ENCODE data around the gene EFHC1. TPM values are rescaled to one million over a fixed set of nuclear protein-coding genes. Genes with fewer than 3 reads are reported as not detected.

Gene EFHC1
- total RNA-seq, 3 donors from 2014 or later: 26.2 to 55.8 (median 36.7) TPM

- Histone ChIP-seq H3K4me1 (peaks cover 0 to 7% of the 10 kb centered on the region in 2 donors), H3K27me3 (no peaks in the 10 kb centered on the region), H3K36me3 (no peaks in the 10 kb centered on the region), H3K4me3 (no peak overlapping the region), H3K27ac (peak overlapping the region in 1 of 2 donors; percentile 51), H3K9me3 (no peaks in the 10 kb centered on the region)
- intact Hi-C loops (cut with DNase I; ENCODE audit: low total_unique reads): no loop called here
- no peak for TF ChIP-seq CTCF (IDR thresholded peaks at IDR 0.05)
- no peak for TF ChIP-seq POLR2AphosphoS5 (IDR thresholded peaks at IDR 0.05)
- TF ChIP-seq POLR2A (IDR thresholded peaks at IDR 0.05): no peak
- no peak for DNase-seq (ENCODE audit: low spot score in 2 of 2)
Observed at GRCh38 chr6:52557389-52558265, 137.5 kb downstream of the EFHC1 start.

DNA sequence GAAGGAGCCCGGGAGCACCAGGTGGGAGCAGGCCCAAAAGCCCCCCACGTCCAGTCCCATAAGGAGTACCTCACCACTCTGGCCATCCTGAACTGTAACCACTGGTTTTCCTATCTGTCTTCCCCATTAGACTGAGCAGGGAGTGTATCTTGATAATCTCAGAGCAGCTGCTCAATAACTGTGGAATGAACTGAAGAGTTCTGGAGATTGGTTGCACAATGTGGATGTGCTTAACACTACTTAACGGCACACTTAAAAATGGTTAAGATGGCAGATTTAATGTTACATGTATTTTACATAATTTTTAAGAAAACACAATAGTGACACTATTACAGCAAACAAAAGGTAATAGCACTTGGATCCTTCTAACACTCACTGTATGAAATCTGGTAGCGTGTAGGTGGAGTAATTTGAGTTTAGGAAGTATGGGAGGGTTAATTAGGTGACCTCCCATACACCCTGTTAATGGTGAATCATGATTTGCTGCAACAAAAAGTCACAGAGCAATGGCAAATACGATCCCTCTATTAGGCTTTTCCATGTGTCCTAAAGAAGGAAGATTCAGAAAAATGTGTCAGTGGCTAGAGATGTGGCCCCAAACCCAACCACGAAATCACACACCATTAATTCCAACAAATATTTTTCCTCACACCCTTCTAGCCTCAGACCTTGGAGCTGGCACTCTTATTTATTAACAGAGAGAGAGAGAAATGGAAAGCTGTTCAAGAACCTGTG is 138.3 kb downstream of the EFHC1 start:
- TF ChIP-seq CTCF (IDR thresholded peaks at IDR 0.05): no peak
- TF ChIP-seq POLR2A (IDR thresholded peaks at IDR 0.05): no peak
- no peak for TF ChIP-seq POLR2AphosphoS5 (IDR thresholded peaks at IDR 0.05)
- Histone ChIP-seq H3K9me3 (no peaks in the 10 kb centered on the region), H3K27me3 (no peaks in the 10 kb centered on the region), H3K4me1 (no peaks in the 10 kb centered on the region), H3K27ac (peak overlapping the region; percentile 11 to 51), H3K4me3 (no peak overlapping the region), H3K36me3 (no peaks in the 10 kb centered on the region)
- intact Hi-C loops (cut with DNase I; ENCODE audit: low total_unique reads): no loop called here
- no peak for DNase-seq (ENCODE audit: low spot score in 2 of 2)

DNA sequence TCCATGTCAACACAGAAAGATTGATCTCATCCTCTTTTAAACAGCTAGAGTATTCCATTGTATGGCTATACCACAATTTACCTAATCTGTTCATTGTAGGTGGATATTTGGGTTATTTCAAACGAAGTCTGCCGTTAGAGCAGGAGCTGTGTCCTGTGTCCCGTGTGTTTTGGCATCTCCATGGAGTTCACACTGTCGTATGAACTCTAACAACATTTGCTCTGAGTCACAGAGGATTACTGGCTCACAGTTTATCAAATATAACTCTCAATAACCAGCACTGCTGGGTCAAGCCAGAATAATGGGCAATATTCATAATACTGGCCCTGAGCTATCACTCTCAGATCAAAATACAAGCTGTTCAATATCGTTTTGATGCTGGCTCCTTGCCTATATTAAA is 140.3 kb downstream of the EFHC1 start:
- intact Hi-C loops (cut with DNase I; ENCODE audit: low total_unique reads): no loop called here
- no peak for TF ChIP-seq POLR2AphosphoS5 (IDR thresholded peaks at IDR 0.05)
- TF ChIP-seq CTCF (IDR thresholded peaks at IDR 0.05): no peak
- no peak for TF ChIP-seq POLR2A (IDR thresholded peaks at IDR 0.05)
- Histone ChIP-seq H3K27me3 (no peaks in the 10 kb centered on the region), H3K4me3 (no peak overlapping the region), H3K36me3 (no peaks in the 10 kb centered on the region), H3K4me1 (no peaks in the 10 kb centered on the region), H3K9me3 (no peaks in the 10 kb centered on the region), H3K27ac (no peak overlapping the region)
- DNase-seq (ENCODE audit: low spot score in 2 of 2): no peak

GRCh38 chr6:52562911-52563310 is 142.8 kb downstream of the EFHC1 start:
- intact Hi-C loops (cut with DNase I; ENCODE audit: low total_unique reads): no loop called here
- Histone ChIP-seq H3K27ac (no peak overlapping the region), H3K4me1 (peaks cover 0 to 3% of the 10 kb centered on the region in 2 donors), H3K9me3 (no peaks in the 10 kb centered on the region), H3K36me3 (no peaks in the 10 kb centered on the region), H3K27me3 (no peaks in the 10 kb centered on the region), H3K4me3 (no peak overlapping the region)
- TF ChIP-seq POLR2AphosphoS5 (IDR thresholded peaks at IDR 0.05): no peak
- TF ChIP-seq CTCF (IDR thresholded peaks at IDR 0.05): no peak
- TF ChIP-seq POLR2A (IDR thresholded peaks at IDR 0.05): no peak
- no peak for DNase-seq (ENCODE audit: low spot score in 2 of 2)

- Histone ChIP-seq H3K9me3 (no peaks in the 10 kb centered on the region), H3K27me3 (no peaks in the 10 kb centered on the region), H3K4me3 (no peak overlapping the region), H3K36me3 (no peaks in the 10 kb centered on the region), H3K4me1 (peaks cover 0 to 5% of the 10 kb centered on the region in 2 donors), H3K27ac (no peak overlapping the region)
- intact Hi-C loops (cut with DNase I; ENCODE audit: low total_unique reads): no loop called here
- TF ChIP-seq CTCF (IDR thresholded peaks at IDR 0.05) (no peak), POLR2A (IDR thresholded peaks at IDR 0.05) (no peak), POLR2AphosphoS5 (IDR thresholded peaks at IDR 0.05) (no peak)
- DNase-seq (ENCODE audit: low spot score in 2 of 2): no peak
Observed at GRCh38 chr6:52564856-52565255, 144.7 kb downstream of the EFHC1 start.

All from breast epithelium (tissue), 4 donors.